Smooth muscle cell (in vitro differentiated cells): ENCODE measurements around the gene TMX2. TPM values are rescaled to one million over a fixed set of nuclear protein-coding genes. Genes with fewer than 3 reads are reported as not detected.
"Not testable (repeated sequence)": the region's sequence is repeated elsewhere in the genome, so short reads cannot be mapped to it uniquely, and the experiment has no call there.

Experiments used
- DNase-seq: peaks from one replicate; lab custom pipeline; 2025; ENCODE audit not compliant: unreplicated experiment; lab: John Stamatoyannopoulos, UW
- H2AFZ ChIP-seq: fragments of 200-600 bp; sonication (generic); 2 replicates; pipeline ENCODE4 v1.6.0; 2016; ENCODE audit warnings: antibody characterized with exemption, low read depth, mild to moderate bottlenecking
- H3F3A ChIP-seq: fragments of 200-600 bp; sonication (generic); 2 replicates; pipeline ENCODE4 v1.6.0; 2017; ENCODE audit warnings: antibody characterized with exemption, low read depth
- H3K27ac ChIP-seq: fragments of 200-600 bp; sonication (generic); 2 replicates; pipeline ENCODE4 v1.5.1; 2016; ENCODE audit warnings: low read depth, mild to moderate bottlenecking
- H3K27me3 ChIP-seq: fragments of 200-600 bp; sonication (generic); 2 replicates; pipeline ENCODE4 v1.6.1; 2016; ENCODE audit warnings: low read depth, mild to moderate bottlenecking
- H3K36me3 ChIP-seq: fragments of 200-600 bp; sonication (generic); 2 replicates; pipeline ENCODE4 v1.5.1; 2016; ENCODE audit warnings: low read depth
- H3K4me1 ChIP-seq: fragments of 200-600 bp; sonication (generic); 2 replicates; pipeline ENCODE4 v1.5.1; 2016; ENCODE audit warnings: low read depth
- H3K4me2 ChIP-seq: fragments of 200-600 bp; sonication (generic); 2 replicates; pipeline ENCODE4 v1.6.0; 2016; ENCODE audit warnings: mild to moderate bottlenecking
- H3K4me3 ChIP-seq: fragments of 200-600 bp; sonication (generic); 2 replicates; pipeline ENCODE4 v1.5.1; 2016; ENCODE audit warnings: mild to moderate bottlenecking
- H3K79me2 ChIP-seq: fragments of 200-600 bp; sonication (generic); 2 replicates; pipeline ENCODE4 v1.6.0; 2016; ENCODE audit warnings: low read depth, mild to moderate bottlenecking
- H3K9ac ChIP-seq: fragments of 200-600 bp; sonication (generic); 2 replicates; pipeline ENCODE4 v1.6.0; 2016; ENCODE audit warnings: low read depth
- H3K9me3 ChIP-seq: fragments of 200-600 bp; sonication (generic); replicated peaks from 2 replicates; pipeline ENCODE4 v1.5.1; 2016; ENCODE audit warnings: low read depth
- H4K20me1 ChIP-seq: fragments of 200-600 bp; sonication (generic); 2 replicates; pipeline ENCODE4 v1.6.0; 2016; ENCODE audit warnings: low read depth
- WGBS: methylation state at CpG from one replicate; pipeline ENCODE4 v1.1.7; 2016; ENCODE audit warnings: low lambda C conversion rate; 5-methylcytosine and 5-hydroxymethylcytosine counted together
- polyA plus RNA-seq: library from polyadenylated mRNA; unstranded; fragments of >200 nt; fragmentation: Nextera tagmentation; extraction: Ambion mirVana; gene quantifications from 2 replicates; pipeline ENCODE4 v1.2.1, GENCODE V29; 2016
- total RNA-seq: library from RNA; depleted of rRNA; stranded (reverse); fragments of >200 nt; gene quantifications from 2 replicates; pipeline ENCODE4 v1.2.3, GENCODE V29; 2014
- TF ChIP-seq, protein P1 (sequence below): fragments of 200-600 bp; sonication (generic); IDR thresholded peaks from 2 replicates; pipeline ENCODE4 v1.5.1; 2017; ENCODE audit warnings: borderline replicate concordance, mild to moderate bottlenecking, antibody characterized with exemption; ENCODE audit not compliant: insufficient read depth, poor library complexity, severe bottlenecking

Gene TMX2
- total and polyA plus RNA-seq, 2 experiments from 2014 or later: 82.6 to 86.6 TPM

DNA sequence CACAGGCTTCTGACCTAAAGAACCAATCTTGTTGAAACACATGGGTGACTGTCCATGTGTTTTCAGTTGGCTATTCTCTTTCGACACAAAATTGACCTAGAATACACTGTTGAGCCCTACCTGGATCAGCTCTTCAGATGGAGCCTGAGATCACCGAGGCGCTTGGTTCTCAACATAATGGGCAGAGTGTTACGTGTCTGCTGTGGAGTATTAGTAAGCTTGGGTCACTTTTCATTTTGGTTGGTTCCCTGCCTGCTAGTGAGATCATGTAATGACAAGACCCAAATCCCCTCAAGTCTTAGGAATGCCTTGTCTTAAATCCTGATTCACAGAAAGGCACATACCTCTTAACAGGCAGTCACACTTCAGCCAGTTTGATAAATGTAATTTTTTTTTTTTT lies 9.1 kb upstream of the TMX2 start:
- Histone ChIP-seq H3K9ac (no peak overlapping the region), H3F3A (peaks cover 15% of the 10 kb centered on the region), H4K20me1 (peaks cover 16% of the 10 kb centered on the region), H3K4me3 (no peak overlapping the region), H3K79me2 (peaks cover 29% of the 10 kb centered on the region), H3K27me3 (no peaks in the 10 kb centered on the region), H3K4me1 (no peaks in the 10 kb centered on the region), H3K4me2 (no peak overlapping the region), H2AFZ (no peak overlapping the region), H3K9me3 (no peaks in the 10 kb centered on the region), H3K27ac (peak overlapping the region; percentile 6), H3K36me3 (peaks cover 11% of the 10 kb centered on the region)
- 99% methylated on average over 4 of the region's 4 CpGs for WGBS
- TF ChIP-seq, protein P1, sequence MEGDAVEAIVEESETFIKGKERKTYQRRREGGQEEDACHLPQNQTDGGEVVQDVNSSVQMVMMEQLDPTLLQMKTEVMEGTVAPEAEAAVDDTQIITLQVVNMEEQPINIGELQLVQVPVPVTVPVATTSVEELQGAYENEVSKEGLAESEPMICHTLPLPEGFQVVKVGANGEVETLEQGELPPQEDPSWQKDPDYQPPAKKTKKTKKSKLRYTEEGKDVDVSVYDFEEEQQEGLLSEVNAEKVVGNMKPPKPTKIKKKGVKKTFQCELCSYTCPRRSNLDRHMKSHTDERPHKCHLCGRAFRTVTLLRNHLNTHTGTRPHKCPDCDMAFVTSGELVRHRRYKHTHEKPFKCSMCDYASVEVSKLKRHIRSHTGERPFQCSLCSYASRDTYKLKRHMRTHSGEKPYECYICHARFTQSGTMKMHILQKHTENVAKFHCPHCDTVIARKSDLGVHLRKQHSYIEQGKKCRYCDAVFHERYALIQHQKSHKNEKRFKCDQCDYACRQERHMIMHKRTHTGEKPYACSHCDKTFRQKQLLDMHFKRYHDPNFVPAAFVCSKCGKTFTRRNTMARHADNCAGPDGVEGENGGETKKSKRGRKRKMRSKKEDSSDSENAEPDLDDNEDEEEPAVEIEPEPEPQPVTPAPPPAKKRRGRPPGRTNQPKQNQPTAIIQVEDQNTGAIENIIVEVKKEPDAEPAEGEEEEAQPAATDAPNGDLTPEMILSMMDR: no peak
- no peak for DNase-seq

DNA sequence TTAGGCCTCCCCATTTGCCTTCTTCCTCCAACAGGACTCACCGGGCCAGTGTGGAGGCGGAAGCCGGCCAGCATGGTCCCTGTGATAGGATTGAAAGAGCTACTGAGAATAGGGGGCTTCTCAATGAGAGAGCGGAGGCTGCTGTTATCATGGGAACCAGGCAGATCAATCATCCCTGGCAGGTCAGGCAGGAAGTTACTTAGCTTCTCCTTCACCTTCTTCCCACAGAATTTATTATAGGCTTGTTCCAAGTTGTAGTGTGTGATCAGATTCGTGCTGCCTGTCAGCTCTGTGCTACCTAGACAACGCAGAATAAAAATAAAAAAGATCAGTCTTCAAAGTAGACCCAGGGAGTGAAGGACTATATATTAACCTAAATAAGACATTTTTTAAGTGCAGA lies 7.5 kb upstream of the TMX2 start:
- peaks cover 16% of the 10 kb centered on the region for H4K20me1 ChIP-seq
- peaks cover 15% of the 10 kb centered on the region for H3F3A ChIP-seq
- TF ChIP-seq, protein P1: no peak
- H3K9me3 ChIP-seq: no peaks in the 10 kb centered on the region
- H3K4me1 ChIP-seq: no peaks in the 10 kb centered on the region
- H3K27ac ChIP-seq: no peak overlapping the region
- no peak for DNase-seq
- peaks cover 44% of the 10 kb centered on the region for H3K79me2 ChIP-seq
- H2AFZ ChIP-seq: no peak overlapping the region
- no peak overlapping the region for H3K4me2 ChIP-seq
- 98% methylated on average over 6 of the region's 6 CpGs for WGBS
- no peak overlapping the region for H3K9ac ChIP-seq
- no peaks in the 10 kb centered on the region for H3K27me3 ChIP-seq
- H3K36me3 ChIP-seq: peaks cover 11% of the 10 kb centered on the region
- H3K4me3 ChIP-seq: no peak overlapping the region

DNA sequence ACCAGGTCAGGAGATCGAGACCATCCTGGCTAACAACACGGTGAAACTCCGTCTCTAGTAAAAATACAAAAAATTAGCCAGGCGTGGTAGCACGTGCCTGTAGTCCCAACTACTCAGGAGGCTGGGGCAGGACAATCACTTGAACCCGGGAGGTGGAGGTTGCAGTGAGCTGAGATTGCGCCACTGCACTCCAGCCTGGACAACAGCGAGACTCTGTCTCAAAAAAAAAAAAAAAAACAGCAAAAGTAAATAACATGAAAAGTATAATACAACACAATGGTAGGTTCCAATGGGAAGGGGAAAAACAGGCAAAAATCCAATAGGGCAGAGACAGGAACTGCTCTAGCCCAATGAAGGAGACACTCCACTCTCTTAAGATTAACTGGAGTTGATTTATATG lies 7.0 kb upstream of the TMX2 start:
- DNase-seq, H3K9me3 ChIP-seq, H3K27ac ChIP-seq, H3K4me1 ChIP-seq, H3K4me3 ChIP-seq, H3K9ac ChIP-seq, H3K4me2 ChIP-seq, H3K27me3 ChIP-seq, H2AFZ ChIP-seq: not testable (repeated sequence)
- H4K20me1 ChIP-seq: peaks cover 16% of the 10 kb centered on the region
- peaks cover 49% of the 10 kb centered on the region for H3K79me2 ChIP-seq
- peaks cover 15% of the 10 kb centered on the region for H3F3A ChIP-seq
- WGBS: 90% methylated on average over 8 of the region's 8 CpGs
- peaks cover 11% of the 10 kb centered on the region for H3K36me3 ChIP-seq

DNA sequence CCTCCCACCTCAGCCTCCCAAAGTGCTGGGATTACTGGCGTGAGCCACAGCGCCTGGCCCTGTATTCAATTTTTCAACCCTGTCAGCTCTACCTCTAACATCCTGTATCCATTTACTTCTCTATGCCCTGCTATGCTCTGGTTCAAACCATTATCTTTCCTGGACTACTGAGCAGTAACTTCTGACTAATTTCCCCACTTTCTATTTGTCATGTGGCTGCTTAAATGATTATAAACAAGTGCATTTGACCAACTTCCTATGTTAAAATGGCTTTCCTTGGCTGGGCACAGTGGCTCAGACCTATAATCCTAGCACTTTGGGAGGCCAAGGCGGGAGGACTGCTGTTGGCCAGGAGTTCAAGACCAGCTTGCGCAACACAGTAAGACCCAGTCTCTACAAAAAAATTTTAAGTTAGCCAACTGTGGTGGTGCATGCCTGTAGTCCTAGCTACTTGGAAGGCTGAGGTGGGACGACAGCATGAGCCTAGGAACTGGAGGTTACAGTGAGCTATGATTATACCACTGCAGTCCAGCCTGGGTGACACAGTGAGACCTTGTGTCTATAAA lies 2.5 kb upstream of the TMX2 start:
- Histone ChIP-seq H2AFZ (no peak overlapping the region), H3K36me3 (no peaks in the 10 kb centered on the region), H3K9ac (no peak overlapping the region), H3K4me2 (no peak overlapping the region), H3K9me3 (no peaks in the 10 kb centered on the region), H4K20me1 (peaks cover 16% of the 10 kb centered on the region), H3K79me2 (peaks cover 84% of the 10 kb centered on the region), H3K27me3 (no peaks in the 10 kb centered on the region), H3F3A (no peaks in the 10 kb centered on the region), H3K4me3 (no peak overlapping the region), H3K27ac (no peak overlapping the region), H3K4me1 (peaks cover 18% of the 10 kb centered on the region)
- TF ChIP-seq, protein P1: no peak
- DNase-seq: no peak
- 97% methylated on average over 5 of the region's 5 CpGs for WGBS
